Measurements from ENCODE around the gene UBASH3B.

- TF ChIP-seq CREB1 (IDR thresholded peaks at IDR 0.05; ENCODE audit: low read depth) = no peak
- TF ChIP-seq TCF12 (IDR thresholded peaks at IDR 0.05; ENCODE audit: low read depth) = no peak
- TF ChIP-seq MAX (IDR thresholded peaks at IDR 0.05) = no peak
- no peak for TF ChIP-seq YY1 (IDR thresholded peaks at IDR 0.05; ENCODE audit: low read depth)
- TF ChIP-seq REST (IDR thresholded peaks at IDR 0.05; ENCODE audit: low read depth) = no peak
- TF ChIP-seq EGR1 (IDR thresholded peaks at IDR 0.05) = no peak
- TF ChIP-seq FOXM1 (IDR thresholded peaks at IDR 0.05; ENCODE audit: borderline replicate concordance, low read depth) = no peak
- TF ChIP-seq TAF1 (IDR thresholded peaks at IDR 0.05; ENCODE audit: low read depth) = no peak
- TF ChIP-seq ZBTB7A (IDR thresholded peaks at IDR 0.05; ENCODE audit: low read depth) = no peak
- no peak for TF ChIP-seq EP300 (IDR thresholded peaks at IDR 0.05; ENCODE audit: borderline replicate concordance)
Observed at GRCh38 chr11:122807731-122808477, 152.4 kb downstream of the UBASH3B start.
